CD4-positive, alpha-beta T cell treated with Interleukin-6 at 100 ng/mL for 8 hours (primary cell): Measurements from ENCODE around the gene RSRC1.
"Not testable (repeated sequence)": the region's sequence is repeated elsewhere in the genome, so short reads cannot be mapped to it uniquely, and the experiment has no call there.

Source experiments
- DNase-seq: peaks from one replicate; pipeline ENCODE4 v3.0.0-alpha.2; 2020; ENCODE audit warnings: mixed read lengths, low spot score

The RSRC1 gene

DNA sequence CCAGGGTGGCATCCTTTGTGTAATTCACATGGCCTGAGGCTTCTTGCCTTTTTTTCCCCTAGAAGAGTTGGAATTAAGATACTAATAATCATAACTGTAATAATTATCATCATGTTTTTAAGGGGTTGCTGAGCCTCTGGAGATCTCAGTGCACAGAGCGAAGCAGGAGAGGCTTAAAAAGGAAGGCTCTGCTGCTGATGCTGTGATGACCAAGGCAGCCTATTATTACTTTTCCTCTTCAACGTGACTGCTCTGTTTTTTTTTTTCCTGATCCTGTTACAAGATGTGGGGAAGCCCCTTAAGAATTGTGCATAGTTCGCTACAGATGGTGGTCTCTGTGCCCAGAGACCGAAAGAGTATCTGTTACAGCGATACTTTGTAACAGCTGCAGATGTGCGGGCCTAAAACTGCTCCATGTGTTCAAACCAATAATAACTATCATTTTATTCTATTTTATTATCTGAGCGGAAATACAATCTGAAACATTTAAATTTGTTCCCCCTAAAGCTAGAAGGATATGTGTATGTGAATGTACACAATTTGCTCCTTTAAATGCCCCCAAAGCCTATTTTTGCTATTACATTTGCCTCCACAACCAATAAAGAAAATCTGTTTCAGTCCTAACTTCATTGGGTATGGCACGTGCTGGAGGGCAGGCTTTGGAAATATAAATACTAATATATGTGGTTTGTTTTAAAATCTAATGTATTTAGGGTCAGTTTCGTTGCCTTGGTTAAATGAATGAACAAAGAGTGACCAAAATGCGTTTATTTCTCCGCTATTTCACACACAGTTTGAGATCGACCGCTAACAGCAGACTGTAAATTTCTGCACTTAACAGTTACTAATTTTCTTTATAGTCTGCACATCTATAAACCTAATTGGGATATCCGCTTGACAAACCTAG lies 8.3 kb upstream of the RSRC1 start:
- no peak for DNase-seq

- DNase-seq = no peak
Measured at GRCh38 chr3:158102242-158103080, 7.4 kb upstream of the RSRC1 start.

GRCh38 chr3:158103081-158103886 lies 6.6 kb upstream of the RSRC1 start:
- no peak for DNase-seq

DNA sequence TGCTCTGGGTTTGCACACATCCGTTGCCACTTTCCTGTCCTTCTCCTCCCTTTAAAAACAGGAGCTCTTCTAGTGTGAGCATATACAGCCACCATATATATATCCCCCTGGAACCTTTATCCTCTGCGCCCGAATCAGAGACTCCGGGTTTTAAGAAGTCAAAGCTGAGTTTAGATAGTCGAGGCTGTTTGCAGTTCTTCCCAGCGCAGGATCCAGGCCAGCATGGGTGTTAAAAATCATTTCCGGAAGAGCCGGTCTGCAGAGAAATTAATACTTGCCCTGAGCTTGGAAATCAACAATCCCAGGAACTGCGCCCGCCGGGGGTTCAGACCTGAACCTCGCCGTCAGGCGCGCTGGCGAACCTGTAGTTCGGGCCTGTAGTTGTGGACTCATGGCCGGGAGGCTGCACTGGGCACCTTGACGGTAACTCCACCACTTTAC lies 6.0 kb upstream of the RSRC1 start:
- DNase-seq = no peak

GRCh38 chr3:158104431-158104921 lies 5.4 kb upstream of the RSRC1 start:
- no peak for DNase-seq

DNA sequence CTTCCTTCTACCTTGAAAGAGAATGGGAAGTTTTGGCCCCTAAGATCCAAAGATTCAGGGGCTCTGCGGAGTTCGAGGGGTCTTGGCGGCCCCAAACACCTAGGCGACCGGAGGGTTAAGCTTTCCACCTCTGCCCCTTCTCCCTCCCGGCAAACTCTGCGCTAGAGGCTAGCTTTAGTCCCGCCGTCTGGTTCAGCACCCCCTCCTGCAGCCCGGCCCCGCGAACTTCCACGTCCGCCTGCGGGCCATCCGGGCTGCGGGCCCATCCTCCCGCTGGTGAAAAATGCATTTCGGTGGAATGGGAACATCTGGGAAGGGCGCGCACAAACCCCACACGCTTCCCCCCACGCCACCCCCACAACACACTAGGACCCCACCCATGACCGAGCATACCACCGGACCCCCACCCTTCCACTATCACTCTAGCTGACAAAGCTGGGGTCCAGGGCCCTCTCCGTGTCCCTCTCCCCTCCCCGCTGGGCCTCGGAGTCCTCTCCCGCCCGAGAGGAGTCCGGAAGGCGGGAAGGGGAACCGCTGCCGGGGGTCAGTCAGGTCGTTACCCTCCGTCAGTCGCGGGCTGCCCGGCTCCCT lies 4.7 kb upstream of the RSRC1 start:
- no peak for DNase-seq

DNA sequence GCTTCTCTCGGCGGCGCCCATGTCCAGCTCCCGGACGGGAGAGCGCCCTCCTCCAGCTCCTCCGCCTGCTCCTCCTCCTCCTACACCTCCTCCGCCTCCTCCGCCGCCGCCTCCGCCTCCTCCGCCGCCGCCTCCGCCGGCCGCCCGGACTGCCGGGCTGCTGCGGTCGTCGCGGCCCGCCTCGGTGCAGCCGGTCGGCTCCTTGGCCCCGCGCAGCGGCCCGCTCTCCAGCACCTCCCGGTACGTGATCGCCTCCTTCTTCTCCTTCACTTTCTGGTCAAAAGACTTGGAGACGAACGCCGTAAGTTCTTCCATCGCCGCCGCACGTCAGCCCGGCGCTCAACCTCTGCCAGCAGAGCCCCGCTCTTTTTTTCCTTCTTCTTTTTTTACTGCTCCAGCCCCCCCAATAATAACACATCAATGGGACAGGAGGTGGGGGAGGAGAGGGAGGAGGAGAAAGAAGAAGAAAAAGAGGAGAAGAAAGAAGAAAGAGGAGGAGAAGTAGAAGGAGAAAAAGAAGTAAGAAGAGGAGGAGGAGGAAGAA lies 4.1 kb upstream of the RSRC1 start:
- DNase-seq = no peak

- DNase-seq = no peak
Measured at GRCh38 chr3:158106766-158107471, 3.0 kb upstream of the RSRC1 start.

DNA sequence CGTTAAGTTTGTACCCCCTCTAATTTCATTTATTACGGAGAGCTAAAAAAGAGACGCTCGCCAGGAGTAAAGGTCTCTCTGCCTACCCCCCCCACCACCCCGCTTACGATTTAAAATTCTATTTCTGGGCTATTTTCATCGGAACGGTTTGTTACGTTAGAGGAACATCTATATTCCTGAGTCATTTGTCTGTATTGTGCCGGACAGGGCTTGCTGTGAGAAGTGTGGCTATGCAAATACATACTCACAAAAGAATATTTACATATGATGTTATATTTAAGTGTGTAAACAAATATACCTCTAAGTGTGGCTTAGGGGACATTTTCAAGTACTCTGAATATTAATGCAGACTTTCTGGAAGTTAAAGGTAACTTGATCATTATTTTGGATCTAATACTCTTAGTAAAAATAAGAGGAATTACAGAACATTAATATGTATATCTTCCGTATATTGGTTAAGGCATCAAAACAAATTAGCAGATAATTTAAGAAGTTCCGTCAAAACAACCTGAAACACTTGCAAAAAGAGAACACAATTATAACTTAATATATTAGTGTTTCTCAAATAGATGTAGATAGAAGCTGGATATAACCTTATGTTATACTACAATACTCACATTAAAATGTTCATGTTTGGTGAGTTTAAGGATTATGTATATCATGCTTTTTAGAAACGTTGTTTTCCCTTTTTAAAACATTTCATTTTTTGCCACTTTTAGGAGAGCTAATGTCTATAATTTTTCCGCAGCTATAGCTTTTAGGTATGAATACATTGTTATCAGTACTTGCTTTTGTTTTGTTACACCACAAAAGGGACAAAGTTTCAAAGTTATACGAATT lies 2.1 kb upstream of the RSRC1 start:
- DNase-seq = no peak

DNA sequence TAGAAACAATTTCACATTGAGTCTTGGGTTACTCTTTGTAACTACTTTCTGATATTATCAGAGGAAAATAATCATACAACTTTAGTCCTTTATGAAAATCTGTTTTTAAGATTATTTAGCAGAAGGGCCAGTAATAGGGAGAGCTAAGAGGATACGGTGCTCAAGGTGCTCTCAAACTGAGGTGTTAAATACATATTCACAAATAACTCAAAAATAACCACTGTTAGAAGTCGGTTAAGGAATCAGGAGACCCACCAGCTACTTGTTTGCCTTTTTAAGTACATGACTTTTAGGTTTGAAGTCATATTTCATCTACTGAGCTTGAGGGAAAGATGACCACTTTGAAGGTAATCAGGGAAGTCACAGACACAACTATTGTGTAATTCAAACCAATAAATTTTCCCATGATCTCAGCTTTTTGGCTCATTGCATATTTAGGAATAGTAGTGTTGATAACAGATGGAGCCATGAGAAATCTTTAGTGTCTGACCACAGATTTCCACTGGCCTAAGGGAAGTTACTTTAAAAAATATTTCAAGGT lies 1.4 kb upstream of the RSRC1 start:
- DNase-seq = no peak

DNA sequence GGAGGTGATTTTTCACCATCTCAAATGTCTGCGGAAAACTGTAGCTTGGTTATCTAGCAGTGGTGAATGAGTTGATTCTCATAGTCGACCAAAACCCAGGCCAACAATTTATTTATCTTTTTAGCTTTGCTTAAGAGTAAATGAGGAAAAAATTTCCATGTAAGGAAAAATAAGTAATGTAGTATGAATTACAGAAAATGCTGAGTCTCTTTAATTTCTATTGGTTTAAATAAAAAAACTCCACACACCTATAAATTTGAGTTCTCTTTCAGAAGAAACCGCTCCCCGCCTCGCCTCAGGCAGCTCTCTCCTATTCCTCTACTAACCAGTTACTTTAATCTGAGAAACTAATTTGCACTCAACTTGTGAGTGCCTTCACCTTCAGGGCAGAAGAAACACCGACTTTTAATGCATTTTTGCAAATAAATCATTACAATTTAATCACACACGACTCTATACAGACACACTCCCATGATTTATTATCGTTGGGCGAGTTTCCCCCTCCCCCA lies 540 bp upstream of the RSRC1 start:
- DNase-seq = no peak

DNA sequence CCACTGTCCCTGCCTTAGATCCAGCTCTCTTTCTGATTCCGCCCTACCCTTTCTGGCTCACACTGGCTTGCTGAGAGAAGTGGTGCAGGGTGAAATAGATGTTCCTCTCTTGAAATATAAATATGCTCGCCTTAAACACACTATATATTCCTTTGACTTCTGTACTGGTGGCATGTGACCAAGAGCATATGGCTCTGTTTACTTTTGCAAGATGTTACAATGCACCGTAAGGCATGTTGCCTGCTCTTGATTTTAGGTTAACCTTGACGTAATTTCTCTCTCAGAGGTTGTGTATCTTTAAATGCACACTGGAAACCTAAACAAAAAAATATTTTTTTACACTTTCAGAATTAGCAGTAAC lies 749 bp downstream of the RSRC1 start:
- DNase-seq = no peak

DNA sequence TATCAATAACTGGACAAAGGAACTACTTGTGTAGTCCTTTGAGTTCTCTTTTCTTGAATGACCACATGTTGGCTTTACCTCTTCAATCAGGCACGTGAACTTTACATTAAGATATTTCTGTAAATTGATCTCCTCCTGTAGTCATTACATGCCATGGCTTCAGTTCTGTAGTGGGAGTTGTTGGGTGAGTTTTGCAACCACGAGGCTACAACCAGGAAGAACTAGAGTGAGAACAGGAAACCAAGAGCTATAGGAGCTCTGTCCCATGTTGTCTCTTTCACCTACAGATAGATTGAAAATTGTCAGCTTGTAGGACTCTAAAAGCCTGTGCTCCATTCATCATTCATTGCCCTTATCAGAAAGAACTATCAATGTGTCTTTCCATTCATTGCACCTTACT lies 2.0 kb downstream of the RSRC1 start:
- DNase-seq = no peak

GRCh38 chr3:158113595-158113994 lies 3.7 kb downstream of the RSRC1 start:
- DNase-seq = not testable (repeated sequence)

- no peak for DNase-seq
Measured at GRCh38 chr3:158120330-158120729, 10.4 kb downstream of the RSRC1 start.

DNA sequence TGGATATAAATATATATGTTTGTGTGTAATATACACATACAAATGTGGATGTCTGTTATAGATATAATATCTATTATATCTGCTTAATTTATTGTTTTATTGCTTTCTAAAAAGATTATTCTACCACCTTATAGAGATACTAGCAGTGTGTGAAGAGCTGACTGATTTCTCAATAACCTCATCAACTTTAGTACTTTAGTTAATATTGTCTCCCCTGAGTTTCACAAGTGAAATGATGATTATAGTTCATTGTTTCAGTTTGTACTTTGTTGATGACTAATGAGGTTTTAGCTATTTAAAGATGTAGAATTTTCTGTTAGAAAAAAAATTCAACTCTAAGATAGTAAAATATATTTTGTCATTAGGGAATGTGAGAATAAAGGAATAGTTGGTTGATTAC lies 11.4 kb downstream of the RSRC1 start:
- DNase-seq = no peak

GRCh38 chr3:158122721-158123120 lies 12.8 kb downstream of the RSRC1 start:
- DNase-seq = not testable (repeated sequence)

DNA sequence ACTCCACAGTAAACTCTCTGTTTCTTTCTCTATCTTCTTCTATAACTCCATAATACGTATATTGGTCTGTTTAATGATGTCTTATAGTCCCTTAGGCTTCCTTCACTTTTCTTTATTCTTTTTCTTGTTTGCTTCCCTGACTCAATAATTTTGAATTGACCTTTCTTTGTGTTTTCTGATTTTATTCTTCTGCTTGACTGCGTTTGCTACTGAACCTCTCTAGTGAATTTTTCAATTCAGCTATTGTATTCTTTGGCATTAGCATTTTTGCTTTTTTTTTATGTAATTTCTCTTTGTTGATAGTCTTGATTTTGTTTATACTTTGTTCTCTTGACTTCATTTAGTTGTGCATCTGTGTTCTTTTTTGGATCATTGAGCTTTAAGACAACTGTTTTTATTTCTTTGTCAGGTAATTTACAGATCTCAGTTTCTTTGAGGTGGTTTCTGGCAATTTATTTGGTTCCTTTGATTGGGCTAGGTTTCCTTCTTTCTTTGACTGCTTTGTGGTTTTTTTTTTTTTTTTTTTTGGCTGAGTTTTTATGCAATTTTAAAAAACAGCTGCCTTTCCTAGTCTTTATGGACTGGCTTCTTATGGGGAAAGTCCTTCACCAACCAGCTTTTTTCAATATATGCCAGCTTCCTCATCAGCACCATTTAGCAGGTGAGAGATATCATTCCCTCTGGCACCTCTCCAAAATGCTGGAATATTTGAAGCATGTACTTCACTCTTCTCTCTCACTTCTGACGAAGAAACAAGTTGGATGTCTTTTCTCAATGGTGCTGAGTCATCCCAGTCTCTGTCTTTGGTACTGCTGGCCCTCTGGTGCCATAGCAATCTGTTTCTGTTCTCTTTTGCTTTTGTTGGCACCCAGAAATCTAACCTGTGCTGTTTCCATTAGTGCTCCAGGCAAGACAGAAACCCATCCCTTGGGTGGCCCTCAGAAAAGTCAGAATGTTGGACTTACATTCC lies 17.6 kb downstream of the RSRC1 start:
- DNase-seq = no peak
